ENCODE results near the gene TBX1. TPM values are rescaled to one million over a fixed set of nuclear protein-coding genes. Genes with fewer than 3 reads are reported as not detected.

TBX1 gene
- total RNA-seq, 4 donors from 2014 or later = 7.6 to 34.3 (median 18.5) TPM

DNA sequence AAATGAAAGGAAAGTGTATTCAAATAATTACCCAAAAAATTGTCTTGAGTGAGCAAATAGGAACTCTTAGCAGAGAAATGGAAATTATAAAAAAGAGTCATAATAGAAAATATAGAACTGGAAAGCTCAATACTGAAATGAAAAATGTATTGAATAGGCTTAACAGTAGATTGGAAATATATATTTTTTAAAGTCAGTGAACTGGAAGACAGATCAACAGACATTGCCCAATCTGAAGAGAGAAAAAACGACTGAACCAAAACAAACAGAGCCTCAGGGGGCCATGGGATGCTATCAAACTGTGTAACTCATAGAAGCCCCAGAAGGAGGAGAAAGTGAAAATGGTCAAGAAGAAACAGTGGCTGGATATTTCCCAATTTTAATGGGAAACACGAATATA lies 32.6 kb downstream of the TBX1 start:
- H3K4me1 ChIP-seq = no peaks in the 10 kb centered on the region
- 67 to 71% methylated on average over 2 of the region's 2 CpGs for whole genome bisulfite sequencing, 2 donors
- no peak overlapping the region for H3K27ac ChIP-seq
- H3K4me3 ChIP-seq (replicated peaks in 1 of 3) = no peak overlapping the region
- DNase-seq = no peak
- H3K36me3 ChIP-seq = no peaks in the 10 kb centered on the region
- intact Hi-C loops (cut with DNase I) = no loop called here
- no peaks in the 10 kb centered on the region for H3K27me3 ChIP-seq
- H3K9me3 ChIP-seq = no peaks in the 10 kb centered on the region
- no peak for TF ChIP-seq CTCF (IDR thresholded peaks at IDR 0.05)
- TF ChIP-seq POLR2A (IDR thresholded peaks at IDR 0.05) = no peak

- TF ChIP-seq CTCF (IDR thresholded peaks at IDR 0.05) (no peak), POLR2A (IDR thresholded peaks at IDR 0.05) (no peak)
- H3K36me3 ChIP-seq = no peaks in the 10 kb centered on the region
- WGBS, 2 donors = 88 to 92% methylated on average over 2 of the region's 2 CpGs
These were observed 33.2 kb downstream of the TBX1 start for GRCh38 chr22:19793661-19794310.

GRCh38 chr22:19795617-19796008 lies 35.0 kb downstream of the TBX1 start:
- TF ChIP-seq CTCF (IDR thresholded peaks at IDR 0.05) (no peak), POLR2A (IDR thresholded peaks at IDR 0.05) (no peak)
- H3K9me3 ChIP-seq = no peaks in the 10 kb centered on the region
- intact Hi-C loops (cut with DNase I) = no loop called here
- no peaks in the 10 kb centered on the region for H3K36me3 ChIP-seq
- no peaks in the 10 kb centered on the region for H3K27me3 ChIP-seq
- H3K4me1 ChIP-seq = no peaks in the 10 kb centered on the region
- no peak for DNase-seq
- 83 to 90% methylated on average over 6 of the region's 6 CpGs for WGBS, 2 donors
- H3K27ac ChIP-seq = no peak overlapping the region
- H3K4me3 ChIP-seq (replicated peaks in 1 of 3) = no peak overlapping the region

More at GRCh38 chr22:19793661-19794310, 33.2 kb downstream of the TBX1 start:
- DNase-seq = no peak
- H3K4me3 ChIP-seq (replicated peaks in 1 of 3) = no peak overlapping the region
- no peaks in the 10 kb centered on the region for H3K27me3 ChIP-seq
- no peaks in the 10 kb centered on the region for H3K4me1 ChIP-seq
- intact Hi-C loops (cut with DNase I) = no loop called here
- H3K9me3 ChIP-seq = no peaks in the 10 kb centered on the region
- H3K27ac ChIP-seq = no peak overlapping the region

- TF ChIP-seq CTCF (IDR thresholded peaks at IDR 0.05) (no peak), POLR2A (IDR thresholded peaks at IDR 0.05) (no peak)
- Histone ChIP-seq H3K27me3 (no peaks in the 10 kb centered on the region), H3K4me1 (no peaks in the 10 kb centered on the region), H3K9me3 (no peaks in the 10 kb centered on the region), H3K4me3 (replicated peaks in 1 of 3) (no peak overlapping the region), H3K36me3 (no peaks in the 10 kb centered on the region), H3K27ac (no peak overlapping the region)
- 85 to 88% methylated on average over 7 of the region's 7 CpGs for WGBS, 2 donors
- intact Hi-C loops (cut with DNase I) = no loop called here
- DNase-seq = no peak
These were observed 35.6 kb downstream of the TBX1 start for GRCh38 chr22:19796160-19796559.

GRCh38 chr22:19797086-19798002 lies 36.8 kb downstream of the TBX1 start:
- Histone ChIP-seq H3K36me3 (no peaks in the 10 kb centered on the region), H3K27me3 (no peaks in the 10 kb centered on the region), H3K4me3 (replicated peaks in 1 of 3) (no peak overlapping the region), H3K9me3 (no peaks in the 10 kb centered on the region), H3K4me1 (no peaks in the 10 kb centered on the region), H3K27ac (no peak overlapping the region)
- 81 to 86% methylated on average over 23 to 24 of the region's 24 CpGs for WGBS, 2 donors
- intact Hi-C loops (cut with DNase I) = no loop called here
- no peak for DNase-seq
- TF ChIP-seq POLR2A (IDR thresholded peaks at IDR 0.05) = no peak
- no peak for TF ChIP-seq CTCF (IDR thresholded peaks at IDR 0.05)
